GM21737 (cell line): ENCODE data around the gene GP1BA.

Experiments
- ATAC-seq: cut with Tn5 transposase; IDR thresholded peaks from one replicate; pipeline ENCODE4 v1.9.1; 2021; ENCODE audit warnings: mild to moderate bottlenecking, moderate library complexity; ENCODE audit not compliant: unreplicated experiment

The GP1BA gene

GRCh38 chr17:4931963-4932362 lies at the start of gene GP1BA:
Gene GP1BA (plus strand): TSS chr17:4932277. CDS start chr17:4932605, 328 bp downstream.
- no peak for ATAC-seq

- no peak for ATAC-seq
Measured at GRCh38 chr17:4884489-4884888, 47.6 kb upstream of the GP1BA start.

- no peak for ATAC-seq
Measured at GRCh38 chr17:4886830-4887229, 45.2 kb upstream of the GP1BA start.

GRCh38 chr17:4887581-4887980 lies 44.5 kb upstream of the GP1BA start:
- no peak for ATAC-seq

- ATAC-seq, result no peak
Measured at GRCh38 chr17:4891411-4892410, 40.4 kb upstream of the GP1BA start.

- ATAC-seq, result no peak
Measured at GRCh38 chr17:4892499-4893221, 39.4 kb upstream of the GP1BA start.

- ATAC-seq, result no peak
Measured at GRCh38 chr17:4893272-4893671, 38.8 kb upstream of the GP1BA start.

GRCh38 chr17:4893721-4894560 lies 38.1 kb upstream of the GP1BA start:
- ATAC-seq, result no peak

- no peak for ATAC-seq
Measured at GRCh38 chr17:4895121-4895520, 37.0 kb upstream of the GP1BA start.

- no peak for ATAC-seq
Measured at GRCh38 chr17:4895657-4896331, 36.3 kb upstream of the GP1BA start.

- ATAC-seq, result no peak
Measured at GRCh38 chr17:4896332-4897197, 35.5 kb upstream of the GP1BA start.

GRCh38 chr17:4897198-4897687 lies 34.8 kb upstream of the GP1BA start:
- ATAC-seq, result no peak

- ATAC-seq, result no peak
Measured at GRCh38 chr17:4897785-4898184, 34.3 kb upstream of the GP1BA start.

GRCh38 chr17:4898351-4898750 lies 33.7 kb upstream of the GP1BA start:
- ATAC-seq, result no peak

GRCh38 chr17:4898927-4899326 lies 33.1 kb upstream of the GP1BA start:
- ATAC-seq, result no peak

GRCh38 chr17:4899341-4900230 lies 32.5 kb upstream of the GP1BA start, which contains the start of gene C17orf107:
Gene C17orf107 (plus strand): TSS chr17:4899536. CDS start chr17:4899763, 227 bp downstream.
- no peak for ATAC-seq

- no peak for ATAC-seq
Measured at GRCh38 chr17:4900231-4901107, 31.6 kb upstream of the GP1BA start.
